NT2/D1 (cell line): ENCODE results near the gene CDH4.

Experiments
- DNase-seq: peaks from one replicate; pipeline ENCODE4 v3.0.0-alpha.2; 2011; ENCODE audit warnings: low read depth, low spot score
- H3K27me3 ChIP-seq: 2 replicates; pipeline ENCODE4 v1.6.0; 2011; ENCODE audit warnings: mild to moderate bottlenecking; ENCODE audit not compliant: insufficient read length, insufficient read depth
- H3K36me3 ChIP-seq: 2 replicates; pipeline ENCODE4 v1.6.1; 2011; ENCODE audit warnings: mild to moderate bottlenecking, low read length, mixed read lengths; ENCODE audit not compliant: insufficient read depth, insufficient read length
- H3K4me1 ChIP-seq: 2 replicates; pipeline ENCODE4 v1.5.1; 2011; ENCODE audit not compliant: insufficient read depth, insufficient read length
- H3K4me3 ChIP-seq: 2 replicates; pipeline ENCODE4 v1.5.1; 2011; ENCODE audit warnings: low read depth; ENCODE audit not compliant: insufficient read length
- H3K9ac ChIP-seq: 2 replicates; pipeline ENCODE4 v1.6.0; 2011; ENCODE audit warnings: low read depth; ENCODE audit not compliant: insufficient read length
- H3K9me3 ChIP-seq: 2 replicates; pipeline ENCODE4 v1.5.1; 2011; ENCODE audit warnings: mild to moderate bottlenecking, low read length; ENCODE audit not compliant: insufficient read depth
- SUZ12 ChIP-seq: IDR thresholded peaks from 2 replicates; pipeline ENCODE4 v1.6.1; 2011; ENCODE audit not compliant: insufficient read length, insufficient read depth; ENCODE audit errors: extremely low read depth
- YY1 ChIP-seq: IDR thresholded peaks from 2 replicates; pipeline ENCODE4 v1.6.1; 2011; ENCODE audit not compliant: insufficient read length, insufficient read depth
- ZNF274 ChIP-seq: IDR thresholded peaks from 2 replicates; pipeline ENCODE4 v1.6.1; 2011; ENCODE audit warnings: mild to moderate bottlenecking, low read depth, low read length

CDH4 gene

GRCh38 chr20:61695741-61696140 is 443.7 kb downstream of the CDH4 start:
- Histone ChIP-seq H3K4me3 (no peak overlapping the region), H3K9ac (no peak overlapping the region), H3K36me3 (no peaks in the 10 kb centered on the region), H3K27me3 (peaks cover 89% of the 10 kb centered on the region), H3K4me1 (peaks cover 16% of the 10 kb centered on the region), H3K9me3 (no peaks in the 10 kb centered on the region)
- TF ChIP-seq SUZ12: no peak
- TF ChIP-seq YY1: no peak
- TF ChIP-seq ZNF274: no peak
- no peak for DNase-seq

- DNase-seq: no peak
- H3K27me3 ChIP-seq: peaks cover 89% of the 10 kb centered on the region
- TF ChIP-seq ZNF274 (no peak), SUZ12 (no peak), YY1 (no peak)
These were observed 444.2 kb downstream of the CDH4 start for GRCh38 chr20:61696181-61696735.

GRCh38 chr20:61697666-61698597 is 445.9 kb downstream of the CDH4 start:
- Histone ChIP-seq H3K27me3 (peaks cover 89% of the 10 kb centered on the region), H3K9me3 (no peaks in the 10 kb centered on the region), H3K4me1 (peaks cover 16% of the 10 kb centered on the region), H3K4me3 (no peak overlapping the region), H3K9ac (no peak overlapping the region), H3K36me3 (no peaks in the 10 kb centered on the region)
- TF ChIP-seq SUZ12 (no peak), ZNF274 (no peak), YY1 (no peak)
- no peak for DNase-seq

More at GRCh38 chr20:61696181-61696735, 444.2 kb downstream of the CDH4 start:
- Histone ChIP-seq H3K9me3 (no peaks in the 10 kb centered on the region), H3K9ac (no peak overlapping the region), H3K4me1 (peaks cover 16% of the 10 kb centered on the region), H3K4me3 (no peak overlapping the region), H3K36me3 (no peaks in the 10 kb centered on the region)

DNA sequence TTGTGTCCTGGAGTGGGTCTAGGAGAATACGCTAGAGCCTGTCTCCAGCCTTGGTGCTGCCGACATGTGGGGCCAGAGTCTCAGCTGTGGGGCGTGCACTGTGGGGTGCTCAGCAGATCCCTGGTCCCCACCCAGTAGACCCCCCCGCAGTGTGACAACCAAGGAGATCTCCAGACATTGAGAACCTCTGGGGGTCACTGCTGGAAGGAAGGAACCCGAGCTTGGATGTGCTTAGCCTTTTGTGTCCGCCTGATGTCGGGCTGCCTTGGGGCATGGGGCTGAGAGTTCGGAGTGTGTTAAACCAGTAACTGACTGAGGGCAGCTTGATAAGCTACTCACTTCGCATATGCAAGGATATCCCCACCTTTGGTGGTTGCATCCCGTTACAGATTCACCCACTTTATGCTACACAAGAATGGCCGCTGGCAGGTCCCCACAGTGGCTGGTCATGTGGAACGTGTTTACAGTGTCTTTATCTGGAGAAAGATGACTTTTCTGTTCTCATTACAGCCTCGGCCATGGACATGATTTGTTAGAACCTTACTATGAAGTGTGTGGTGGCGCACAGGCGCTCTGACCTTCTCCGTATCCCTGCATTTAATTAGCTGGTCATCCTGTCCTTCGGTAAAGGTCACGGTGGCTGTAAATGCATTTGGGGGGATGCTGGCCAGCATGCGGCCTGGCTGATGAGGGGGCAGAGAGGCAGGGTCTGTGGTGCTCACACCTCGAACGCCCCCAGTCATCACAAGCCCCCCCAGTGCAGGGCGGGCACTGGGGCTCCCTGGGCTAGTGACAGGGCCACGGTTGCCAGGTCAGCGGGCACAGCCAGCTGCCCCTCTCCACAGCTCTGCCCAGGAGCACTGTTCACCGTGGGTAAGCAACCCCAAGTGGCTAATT is 446.8 kb downstream of the CDH4 start:
- TF ChIP-seq YY1: no peak
- no peak for TF ChIP-seq SUZ12
- no peak for TF ChIP-seq ZNF274
- no peak overlapping the region for H3K9ac ChIP-seq
- peaks cover 92% of the 10 kb centered on the region for H3K27me3 ChIP-seq
- H3K4me3 ChIP-seq: no peak overlapping the region
- no peaks in the 10 kb centered on the region for H3K36me3 ChIP-seq
- DNase-seq: no peak
- H3K9me3 ChIP-seq: no peaks in the 10 kb centered on the region
- H3K4me1 ChIP-seq: peaks cover 16% of the 10 kb centered on the region

DNA sequence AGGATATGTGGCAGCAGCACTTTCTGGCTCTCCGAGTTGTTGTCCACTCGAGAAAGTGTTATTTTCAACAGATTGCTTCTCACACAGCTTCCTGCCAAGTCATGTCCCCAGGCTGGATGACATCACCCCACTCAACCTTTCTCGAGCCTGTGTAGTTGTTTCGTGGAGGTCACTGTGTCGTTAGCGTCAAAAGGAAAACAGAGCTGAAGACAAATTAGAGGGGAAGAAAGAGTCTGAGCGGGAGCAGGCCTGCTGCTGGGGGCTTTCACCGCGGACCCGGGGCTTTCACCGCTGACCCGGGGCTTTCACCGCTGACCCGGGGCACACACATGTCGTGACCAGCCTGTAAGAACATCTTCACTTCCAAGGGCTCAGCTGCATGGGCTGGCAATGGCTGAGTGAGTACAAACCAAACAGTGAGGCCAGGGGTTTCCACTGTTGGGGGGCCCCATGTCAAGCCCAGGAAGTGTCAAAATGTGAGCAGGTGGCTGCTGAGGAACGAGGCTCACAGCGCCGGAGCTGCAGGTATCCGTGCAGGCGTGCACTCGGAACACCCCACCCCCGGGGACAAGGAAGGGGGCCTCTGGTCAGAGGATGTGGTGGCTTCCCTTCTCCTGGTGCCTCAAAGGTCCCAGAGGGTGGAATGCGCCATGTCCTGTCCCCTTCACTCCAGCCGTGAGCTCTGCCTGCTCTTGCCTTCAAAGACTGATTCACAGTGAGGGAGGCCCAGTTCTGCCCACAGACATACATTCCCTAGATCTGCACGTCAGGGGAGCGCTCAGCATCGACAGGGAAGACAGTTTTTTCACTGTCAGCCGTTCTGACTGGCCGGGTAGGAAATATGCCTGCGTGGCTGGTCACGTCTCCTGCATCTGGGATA is 447.7 kb downstream of the CDH4 start:
- peaks cover 16% of the 10 kb centered on the region for H3K4me1 ChIP-seq
- H3K9ac ChIP-seq: peak overlapping the region; percentile 27
- DNase-seq: no peak
- no peak overlapping the region for H3K4me3 ChIP-seq
- no peaks in the 10 kb centered on the region for H3K9me3 ChIP-seq
- H3K36me3 ChIP-seq: no peaks in the 10 kb centered on the region
- peaks cover 91% of the 10 kb centered on the region for H3K27me3 ChIP-seq
- TF ChIP-seq ZNF274 (no peak), SUZ12 (no peak), YY1 (no peak)

GRCh38 chr20:61700595-61701140 is 448.6 kb downstream of the CDH4 start:
- TF ChIP-seq SUZ12 (no peak), YY1 (no peak), ZNF274 (no peak)
- H3K27me3 ChIP-seq: peaks cover 91% of the 10 kb centered on the region

More at GRCh38 chr20:61700595-61701140, 448.6 kb downstream of the CDH4 start:
- Histone ChIP-seq H3K36me3 (no peaks in the 10 kb centered on the region), H3K4me1 (peaks cover 16% of the 10 kb centered on the region), H3K4me3 (no peak overlapping the region), H3K9me3 (no peaks in the 10 kb centered on the region), H3K9ac (no peak overlapping the region)
- no peak for DNase-seq
